Skeletal muscle tissue (tissue), 4 donors: ENCODE measurements around the gene FGFR3. TPM values are rescaled to one million over a fixed set of nuclear protein-coding genes. Genes with fewer than 3 reads are reported as not detected.

Experiments
- H3K27ac ChIP-seq: one replicate; pipeline ENCODE4 v1.7.0; 2013; ENCODE audit warnings: mild to moderate bottlenecking, low read depth, low read length, inconsistent platforms
- H3K27me3 ChIP-seq, 3 donors: one replicate each; pipeline ENCODE4 v1.7.0; 2013; ENCODE audit warnings: low read length in 3 of 3; ENCODE audit not compliant: control insufficient read depth in 3 of 3, insufficient read depth in 3 of 3
- H3K36me3 ChIP-seq, 3 donors: one replicate each; pipeline ENCODE4 v1.7.0; 2013; ENCODE audit warnings: low read length in 3 of 3; ENCODE audit not compliant: control insufficient read depth in 3 of 3, insufficient read depth in 3 of 3
- H3K4me1 ChIP-seq, 3 donors: one replicate each; pipeline ENCODE4 v1.7.0; 2013; ENCODE audit warnings: low read length in 3 of 3, mild to moderate bottlenecking in 3 of 3; ENCODE audit not compliant: control insufficient read depth in 3 of 3, insufficient read depth in 3 of 3
- H3K4me3 ChIP-seq, 3 donors: one replicate each; pipeline ENCODE4 v1.7.0; 2013; ENCODE audit warnings: low read length in 3 of 3
- H3K9ac ChIP-seq, 3 donors: one replicate each; pipeline ENCODE4 v1.7.0; 2013; ENCODE audit warnings: low read length in 3 of 3, mild to moderate bottlenecking in 3 of 3, moderate library complexity in 2 of 3, low read depth in 1 of 3
- H3K9me3 ChIP-seq, 3 donors: one replicate each; pipeline ENCODE4 v1.7.0; 2013; ENCODE audit warnings: low read length in 3 of 3; ENCODE audit not compliant: control insufficient read depth in 3 of 3
- total RNA-seq: library from RNA; depleted of rRNA; stranded (reverse); fragments of >200 nt; gene quantifications from one replicate; pipeline ENCODE4 v1.2.3, GENCODE V29; 2014
- donor health status: Osteomylitis.

Gene FGFR3
- total RNA-seq, 1 donor from 2014 or later, result 0.52 TPM

DNA sequence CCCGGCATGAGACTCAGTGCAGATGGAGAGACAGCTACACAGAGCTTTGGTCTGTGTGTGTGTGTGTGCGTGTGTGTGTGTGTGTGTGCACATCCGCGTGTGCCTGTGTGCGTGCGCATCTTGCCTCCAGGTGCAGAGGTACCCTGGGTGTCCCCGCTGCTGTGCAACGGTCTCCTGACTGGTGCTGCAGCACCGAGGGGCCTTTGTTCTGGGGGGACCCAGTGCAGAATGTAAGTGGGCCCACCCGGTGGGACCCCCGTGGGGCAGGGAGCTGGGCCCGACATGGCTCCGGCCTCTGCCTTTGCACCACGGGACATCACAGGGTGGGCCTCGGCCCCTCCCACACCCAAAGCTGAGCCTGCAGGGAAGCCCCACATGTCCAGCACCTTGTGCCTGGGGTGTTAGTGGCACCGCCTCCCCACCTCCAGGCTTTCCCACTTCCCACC is 14.3 kb downstream of the FGFR3 start:
- no peak overlapping the region for H3K9ac ChIP-seq
- no peak overlapping the region for H3K27ac ChIP-seq
- peaks cover 0 to 13% (median 0%) of the 10 kb centered on the region in 3 donors for H3K27me3 ChIP-seq
- H3K4me3 ChIP-seq, result no peak overlapping the region
- no peaks in the 10 kb centered on the region for H3K9me3 ChIP-seq
- no peaks in the 10 kb centered on the region for H3K4me1 ChIP-seq
- H3K36me3 ChIP-seq, result peaks cover 0 to 7% (median 1%) of the 10 kb centered on the region in 3 donors

DNA sequence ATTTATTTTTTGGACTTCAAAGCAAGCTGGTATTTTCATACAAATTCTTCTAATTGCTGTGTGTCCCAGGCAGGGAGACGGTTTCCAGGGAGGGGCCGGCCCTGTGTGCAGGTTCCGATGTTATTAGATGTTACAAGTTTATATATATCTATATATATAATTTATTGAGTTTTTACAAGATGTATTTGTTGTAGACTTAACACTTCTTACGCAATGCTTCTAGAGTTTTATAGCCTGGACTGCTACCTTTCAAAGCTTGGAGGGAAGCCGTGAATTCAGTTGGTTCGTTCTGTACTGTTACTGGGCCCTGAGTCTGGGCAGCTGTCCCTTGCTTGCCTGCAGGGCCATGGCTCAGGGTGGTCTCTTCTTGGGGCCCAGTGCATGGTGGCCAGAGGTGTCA is 15.3 kb downstream of the FGFR3 start:
- no peaks in the 10 kb centered on the region for H3K4me1 ChIP-seq
- H3K9me3 ChIP-seq, result no peaks in the 10 kb centered on the region
- peaks cover 0 to 3% (median 0%) of the 10 kb centered on the region in 3 donors for H3K27me3 ChIP-seq
- H3K36me3 ChIP-seq, result peaks cover 1 to 15% (median 8%) of the 10 kb centered on the region in 3 donors
- H3K4me3 ChIP-seq, result no peak overlapping the region
- no peak overlapping the region for H3K27ac ChIP-seq
- no peak overlapping the region for H3K9ac ChIP-seq

DNA sequence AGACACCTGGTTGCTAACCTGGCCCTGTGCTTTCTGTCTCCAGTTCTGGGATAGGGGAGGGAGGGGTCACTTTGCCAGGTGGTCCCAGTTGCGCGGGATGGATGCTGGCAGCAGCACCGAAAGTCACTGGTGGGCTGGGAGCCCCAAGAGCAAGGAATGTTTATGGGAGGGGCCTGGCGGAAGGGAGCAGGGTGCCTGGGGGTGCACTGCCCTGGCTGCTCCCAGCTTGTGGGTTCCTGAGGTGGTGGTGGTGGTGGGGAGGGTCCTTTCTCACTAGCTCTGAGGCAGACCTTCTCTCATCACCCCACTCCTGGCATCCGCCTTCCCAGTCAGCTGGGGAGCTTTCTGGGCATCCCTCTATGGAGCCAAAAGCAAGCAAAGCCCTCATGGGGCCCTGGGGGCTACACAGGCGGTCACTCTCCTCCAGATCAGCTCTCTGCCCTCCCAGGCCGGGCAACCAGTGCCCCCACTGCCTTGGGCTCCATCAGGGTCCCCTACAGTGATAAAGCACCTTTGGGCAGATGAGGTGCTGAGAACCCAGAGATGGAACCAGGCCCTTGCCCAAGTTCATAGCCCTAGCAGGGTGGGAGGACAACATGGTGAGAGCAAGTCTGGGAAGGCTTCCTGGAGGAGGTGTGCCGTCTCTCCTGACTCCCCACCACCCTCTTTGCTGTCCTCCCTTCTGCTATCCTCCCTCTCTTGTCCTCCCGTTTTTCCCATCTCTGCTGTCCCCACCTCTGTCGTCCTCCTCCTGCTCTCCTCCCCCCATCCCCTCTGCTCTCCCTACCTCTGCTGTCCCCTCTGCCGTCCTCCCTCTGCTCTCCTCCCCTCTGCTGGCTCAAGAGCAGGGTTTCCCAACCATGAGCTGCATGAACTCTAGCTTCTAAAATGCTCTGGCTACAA is 16.0 kb downstream of the FGFR3 start:
- no peaks in the 10 kb centered on the region for H3K9me3 ChIP-seq
- peaks cover 8 to 20% (median 15%) of the 10 kb centered on the region in 3 donors for H3K36me3 ChIP-seq
- H3K4me3 ChIP-seq, result no peak overlapping the region
- no peak overlapping the region for H3K9ac ChIP-seq
- peaks cover 0 to 3% (median 0%) of the 10 kb centered on the region in 3 donors for H3K27me3 ChIP-seq
- H3K4me1 ChIP-seq, result no peaks in the 10 kb centered on the region
- H3K27ac ChIP-seq, result no peak overlapping the region

DNA sequence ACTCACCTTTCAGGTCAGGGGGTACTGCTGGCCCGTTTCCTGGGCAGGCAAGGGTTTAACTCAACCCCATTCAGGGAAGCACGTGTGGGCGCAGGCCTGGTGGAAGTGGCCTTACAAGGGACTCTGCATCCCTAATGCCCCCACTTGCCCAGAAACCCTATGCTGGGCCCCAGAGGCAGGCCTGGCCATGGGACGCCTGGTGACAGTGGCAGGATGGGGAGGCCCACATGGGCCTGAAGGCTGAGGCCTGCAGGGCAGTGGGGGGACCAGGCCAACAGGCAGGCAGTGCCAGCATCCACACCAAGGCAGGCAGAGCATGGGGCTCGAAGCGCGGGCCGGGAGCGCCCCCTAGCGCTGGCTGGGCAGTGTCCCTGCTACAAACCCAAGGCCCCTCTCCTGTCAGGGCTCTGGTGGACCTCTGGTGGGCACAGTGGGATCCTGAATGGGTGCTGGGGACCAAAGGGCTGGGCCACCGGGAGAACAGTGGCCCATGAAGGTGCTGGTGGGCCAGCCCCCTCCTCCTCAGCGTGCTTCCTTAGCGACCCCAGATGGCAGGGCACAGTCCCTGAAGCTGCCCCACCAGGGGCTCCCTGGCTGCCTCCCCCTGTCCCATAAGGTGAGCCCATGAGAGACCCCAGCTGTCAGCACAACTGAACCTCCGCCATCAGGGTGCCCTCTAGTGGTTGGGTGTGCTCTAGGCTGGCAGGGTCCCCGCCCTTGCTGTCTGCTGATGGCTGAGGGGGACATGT is 16.8 kb downstream of the FGFR3 start:
- Histone ChIP-seq H3K27me3 (peaks cover 0 to 3% (median 0%) of the 10 kb centered on the region in 3 donors), H3K27ac (no peak overlapping the region), H3K9ac (no peak overlapping the region), H3K9me3 (no peaks in the 10 kb centered on the region), H3K4me1 (no peaks in the 10 kb centered on the region), H3K36me3 (peaks cover 16 to 28% (median 22%) of the 10 kb centered on the region in 3 donors), H3K4me3 (no peak overlapping the region)

DNA sequence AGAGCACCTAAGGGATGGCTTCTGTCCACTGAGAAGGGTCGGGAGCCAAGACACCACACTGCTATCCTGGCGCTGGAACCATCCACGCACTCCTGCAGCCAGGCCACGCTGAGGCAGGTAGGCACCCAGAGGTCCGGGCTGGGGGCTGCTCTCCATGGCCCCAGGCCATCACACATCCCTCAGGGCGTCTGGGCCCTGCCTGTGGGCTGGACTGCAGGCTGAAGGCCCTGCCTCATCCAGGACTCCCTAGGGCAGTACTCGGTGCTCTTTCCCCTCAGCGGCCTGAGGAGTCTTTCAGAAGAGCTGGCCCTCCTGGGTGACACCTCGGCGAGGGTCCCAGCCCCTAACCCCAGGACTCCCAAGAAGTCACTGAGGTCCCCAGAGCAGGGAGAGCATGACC is 17.7 kb downstream of the FGFR3 start:
- H3K27me3 ChIP-seq, result peaks cover 0 to 3% (median 0%) of the 10 kb centered on the region in 3 donors
- H3K9me3 ChIP-seq, result no peaks in the 10 kb centered on the region
- H3K4me3 ChIP-seq, result no peak overlapping the region
- no peak overlapping the region for H3K9ac ChIP-seq
- no peak overlapping the region for H3K27ac ChIP-seq
- H3K4me1 ChIP-seq, result no peaks in the 10 kb centered on the region
- H3K36me3 ChIP-seq, result peaks cover 24 to 35% (median 28%) of the 10 kb centered on the region in 3 donors

DNA sequence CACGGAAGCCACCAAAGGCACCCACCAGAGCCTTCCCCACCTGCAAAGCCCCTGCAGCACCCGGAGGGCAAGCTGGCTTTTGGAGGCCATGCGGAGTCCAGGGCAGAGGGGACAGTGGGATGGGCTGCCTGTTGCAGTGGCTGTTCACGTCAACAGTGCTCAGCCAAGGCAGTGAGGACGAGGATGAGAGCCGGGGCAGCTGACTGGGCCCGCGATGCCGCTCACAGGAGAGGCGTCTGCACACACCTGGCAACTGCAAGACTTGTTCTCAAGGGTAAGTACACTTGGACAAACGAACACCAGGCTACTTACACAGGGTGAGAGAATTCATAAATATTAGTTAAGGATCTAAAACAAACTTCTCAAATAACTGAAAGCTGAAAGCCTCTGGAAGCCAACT is 19.6 kb downstream of the FGFR3 start:
- Histone ChIP-seq H3K9me3 (no peaks in the 10 kb centered on the region), H3K9ac (peak overlapping the region in 1 of 3 donors; percentile 16), H3K27ac (no peak overlapping the region), H3K27me3 (no peaks in the 10 kb centered on the region), H3K36me3 (peaks cover 35 to 46% (median 43%) of the 10 kb centered on the region in 3 donors), H3K4me1 (no peaks in the 10 kb centered on the region), H3K4me3 (no peak overlapping the region)

DNA sequence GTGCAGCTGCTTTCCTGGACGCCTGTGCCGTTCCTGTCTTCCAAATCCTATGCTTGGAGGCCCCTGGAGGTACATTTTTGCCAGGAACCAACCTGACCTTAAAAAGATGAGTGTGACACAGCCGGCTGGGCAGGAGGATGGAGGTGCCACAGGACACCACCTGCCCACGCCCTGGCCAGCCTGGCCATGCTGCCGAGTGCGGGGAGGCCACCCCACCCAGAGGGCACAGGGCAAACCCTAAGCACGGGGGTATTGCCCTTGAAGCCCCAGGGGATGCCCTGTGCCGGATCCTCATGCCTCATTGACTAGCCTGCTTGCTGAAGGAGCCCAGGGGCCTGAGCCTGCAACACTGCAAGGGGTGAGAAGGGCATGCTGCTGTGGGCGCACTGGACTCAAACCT is 20.1 kb downstream of the FGFR3 start:
- no peak overlapping the region for H3K9ac ChIP-seq
- H3K9me3 ChIP-seq, result no peaks in the 10 kb centered on the region
- H3K4me1 ChIP-seq, result no peaks in the 10 kb centered on the region
- H3K36me3 ChIP-seq, result peaks cover 38 to 49% (median 45%) of the 10 kb centered on the region in 3 donors
- H3K4me3 ChIP-seq, result no peak overlapping the region
- no peak overlapping the region for H3K27ac ChIP-seq
- H3K27me3 ChIP-seq, result no peaks in the 10 kb centered on the region

DNA sequence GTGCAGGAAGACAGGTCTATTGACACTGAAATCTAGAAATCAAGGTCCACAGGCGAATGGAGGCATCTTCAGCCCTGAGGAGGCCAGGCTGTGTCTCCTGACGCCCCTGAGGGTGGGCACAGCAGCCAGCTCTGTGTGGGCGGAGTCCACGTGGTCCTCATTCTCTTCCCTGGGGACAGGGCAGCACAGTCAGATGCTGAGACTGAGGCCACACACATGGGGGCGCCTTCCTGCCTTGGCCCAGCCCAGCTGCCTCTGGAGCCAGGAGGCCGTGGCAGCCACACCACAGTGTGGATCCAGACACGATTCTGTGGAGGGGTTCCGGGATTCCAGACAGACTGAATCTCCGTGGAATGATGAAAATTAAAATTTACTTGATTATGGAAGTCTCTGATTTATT is 20.8 kb downstream of the FGFR3 start:
- Histone ChIP-seq H3K36me3 (peaks cover 42 to 49% (median 45%) of the 10 kb centered on the region in 3 donors), H3K27ac (no peak overlapping the region), H3K27me3 (no peaks in the 10 kb centered on the region), H3K9me3 (no peaks in the 10 kb centered on the region), H3K4me1 (peaks cover 1 to 4% (median 4%) of the 10 kb centered on the region in 3 donors), H3K4me3 (no peak overlapping the region), H3K9ac (no peak overlapping the region)

DNA sequence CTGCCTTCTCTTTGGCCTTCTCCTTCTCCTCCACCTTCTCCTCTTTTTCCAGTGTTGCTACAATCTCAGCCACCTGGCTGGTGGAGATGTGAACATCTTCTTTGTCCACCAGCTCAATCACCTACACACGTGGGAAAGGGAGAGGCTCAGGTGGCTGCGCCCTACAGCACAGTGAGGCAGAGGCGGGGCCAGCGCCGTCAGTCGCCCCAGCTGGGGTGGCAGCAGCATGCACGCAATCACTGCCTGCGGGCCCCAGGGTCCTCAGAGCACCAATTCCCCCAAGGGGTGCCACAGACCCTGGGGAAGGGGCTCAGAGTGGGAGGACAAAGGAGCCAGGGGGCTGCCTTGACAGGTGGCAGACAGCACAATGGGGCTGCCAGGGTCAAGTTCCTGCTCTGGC is 21.4 kb downstream of the FGFR3 start:
- H3K9me3 ChIP-seq, result no peaks in the 10 kb centered on the region
- H3K4me1 ChIP-seq, result peaks cover 5 to 9% (median 8%) of the 10 kb centered on the region in 3 donors
- H3K27ac ChIP-seq, result no peak overlapping the region
- peaks cover 45 to 53% (median 47%) of the 10 kb centered on the region in 3 donors for H3K36me3 ChIP-seq
- no peaks in the 10 kb centered on the region for H3K27me3 ChIP-seq
- H3K4me3 ChIP-seq, result no peak overlapping the region
- peak overlapping the region in 1 of 3 donors; percentile 16 for H3K9ac ChIP-seq
